Posterior vena cava (tissue), 2 donors: Measurements from ENCODE around the gene MDP1. TPM values are rescaled to one million over a fixed set of nuclear protein-coding genes. Genes with fewer than 3 reads are reported as not detected.

Experiments used
- DNase-seq: peaks from one replicate; pipeline ENCODE4 v3.0.0-alpha.2; 2020; ENCODE audit warnings: low spot score
- intact Hi-C, 2 donors: fragments of 100-400 bp; cut with DNase I; formaldehyde crosslinking; loops; one replicate each; pipeline versions ENCODE4 v1.14.1 to v1.14.2; 2022 to 2023
- total RNA-seq, 2 donors: library from RNA; stranded (reverse); fragmentation: NEBNext Ultra II Directional; extraction: Animal tissue kit (Norgen Biotek cat#: 25700); gene quantifications; one replicate each; pipeline ENCODE4 v1.2.1, GENCODE V29; 2021
- donor health status: DM: yes; HTN: yes; CAD: no.
- donor health status: DM: yes; HTN: yes; CAD: no.

The MDP1 gene
- total RNA-seq, 2 donors from 2014 or later, result 22.1 to 23.1 TPM

GRCh38 chr14:24171422-24172260 lies 44.2 kb downstream of the MDP1 start, which contains the start of gene REC8:
REC8 (plus strand) TSS chr14:24172080; CDS start chr14:24172553, 473 bp downstream.
- peak; percentile 89 for DNase-seq
- intact Hi-C loops, result no loop called here

- intact Hi-C loops, result no loop called here
- no peak for DNase-seq
Observed at GRCh38 chr14:24167469-24168114, 48.3 kb downstream of the MDP1 start.

GRCh38 chr14:24165785-24166184 lies 50.1 kb downstream of the MDP1 start:
- DNase-seq, result no peak
- intact Hi-C loops, result no loop called here

GRCh38 chr14:24164518-24164991 lies 51.3 kb downstream of the MDP1 start:
- intact Hi-C loops, result no loop called here
- no peak for DNase-seq

Other genes starting within 250 kb of the MDP1 start
- gene DHRS4L2, start 227.1 kb downstream of the MDP1 start, total RNA-seq, result 10 to 100 TPM; 15.1 to 16.9 TPM
- gene CARMIL3, start 164.1 kb downstream of the MDP1 start, total RNA-seq, result under 1 TPM; 0.14 to 0.23 TPM
- 1 to 10 TPM in 1 of 2 donors, under 1 TPM in 1; 0.32 to 1.3 TPM for gene CPNE6, start 144.5 kb downstream of the MDP1 start, total RNA-seq
- gene PCK2, start 121.8 kb downstream of the MDP1 start, total RNA-seq, result 10 to 100 TPM; 18.8 to 27.4 TPM
- 10 to 100 TPM; 32.2 to 37.1 TPM for gene DCAF11, start 101.3 kb downstream of the MDP1 start, total RNA-seq
- 1 to 10 TPM; 1.1 to 1.4 TPM for gene NRL, start 101.1 kb downstream of the MDP1 start, total RNA-seq
- under 1 TPM in 1 of 2 donors, not detected in 1; 0.38 TPM for gene FITM1, start 85.4 kb downstream of the MDP1 start, total RNA-seq
- gene PSME1, start 79.9 kb downstream of the MDP1 start, total RNA-seq, result 100 to 1,000 TPM; 114 to 119 TPM
- gene EMC9, start 74.5 kb downstream of the MDP1 start, total RNA-seq, result 10 to 100 TPM; 10.9 to 14.2 TPM
- 10 to 100 TPM; 72.6 to 97.7 TPM for gene PSME2, start 69.5 kb downstream of the MDP1 start, total RNA-seq
- gene RNF31, start 68.6 kb downstream of the MDP1 start, total RNA-seq, result 10 to 100 TPM; 34.9 to 53.7 TPM
- gene IRF9, start 54.8 kb downstream of the MDP1 start, total RNA-seq, result 10 to 100 TPM; 53.7 to 92.4 TPM
- 1 to 10 TPM; 8.0 to 9.4 TPM for gene REC8, start 44.0 kb downstream of the MDP1 start, total RNA-seq
- gene IPO4, start 27.2 kb downstream of the MDP1 start, total RNA-seq, result 10 to 100 TPM; 24.9 to 30.6 TPM
- gene TM9SF1, start 20.6 kb downstream of the MDP1 start, total RNA-seq, result 10 to 100 TPM; 30.1 to 35.2 TPM
- gene TSSK4, start 10.4 kb downstream of the MDP1 start, total RNA-seq, result not detected
- 10 to 100 TPM; 41.8 to 42.7 TPM for gene CHMP4A, start 2.6 kb downstream of the MDP1 start, total RNA-seq
- 100 to 1,000 TPM; 121 to 125 TPM for gene NEDD8, start 16.3 kb upstream of the MDP1 start, total RNA-seq
- gene GMPR2, start 16.9 kb upstream of the MDP1 start, total RNA-seq, result 10 to 100 TPM; 34.4 to 42.0 TPM
- gene TINF2, start 26.6 kb upstream of the MDP1 start, total RNA-seq, result 10 to 100 TPM; 77.8 to 85.1 TPM
- 1 to 10 TPM in 1 of 2 donors, under 1 TPM in 1; 0.14 to 1.7 TPM for gene TGM1, start 47.1 kb upstream of the MDP1 start, total RNA-seq
- 10 to 100 TPM; 14.5 to 17.3 TPM for gene RABGGTA, start 55.5 kb upstream of the MDP1 start, total RNA-seq
- gene DHRS1, start 83.7 kb upstream of the MDP1 start, total RNA-seq, result 10 to 100 TPM; 14.0 to 17.9 TPM
- 10 to 100 TPM; 19.2 to 20.9 TPM for gene NOP9, start 83.8 kb upstream of the MDP1 start, total RNA-seq
- gene CIDEB, start 91.9 kb upstream of the MDP1 start, total RNA-seq, result 10 to 100 TPM; 10.1 to 10.8 TPM
- gene LTB4R2, start 94.1 kb upstream of the MDP1 start, total RNA-seq, result 1 to 10 TPM; 2.5 to 4.0 TPM
- 1 to 10 TPM; 5.6 TPM for gene LTB4R, start 95.4 kb upstream of the MDP1 start, total RNA-seq
- 10 to 100 TPM; 35.2 to 36.0 TPM for gene ADCY4, start 119.0 kb upstream of the MDP1 start, total RNA-seq
- gene RIPK3, start 123.9 kb upstream of the MDP1 start, total RNA-seq, result 1 to 10 TPM; 8.5 to 9.2 TPM
- gene NFATC4, start 152.1 kb upstream of the MDP1 start, total RNA-seq, result 10 to 100 TPM; 75.1 to 87.2 TPM
- 10 to 100 TPM; 13.1 to 15.1 TPM for gene NYNRIN, start 182.9 kb upstream of the MDP1 start, total RNA-seq
- 1 to 10 TPM; 3.5 to 4.2 TPM for gene CBLN3, start 213.6 kb upstream of the MDP1 start, total RNA-seq
- gene KHNYN, start 213.9 kb upstream of the MDP1 start, total RNA-seq, result 10 to 100 TPM; 41.4 to 41.8 TPM
- 10 to 100 TPM; 31.6 to 36.4 TPM for gene SDR39U1, start 226.7 kb upstream of the MDP1 start, total RNA-seq